Aorta (tissue), 5 donors: Measurements from ENCODE around the gene GJA4. TPM values are rescaled to one million over a fixed set of nuclear protein-coding genes. Genes with fewer than 3 reads are reported as not detected.
A peak's percentile ranks its signal among the peaks of the same experiment; 100 is the strongest.

Experiments used
- ATAC-seq: fragments of 200-7000 bp; cut with Tn5 transposase; one replicate; pipeline ENCODE4 v1.9.1; 2022; ENCODE audit warnings: moderate library complexity; ENCODE audit not compliant: low FRiP score
- DNase-seq, 2 donors: peaks; one replicate each; pipeline ENCODE4 v3.0.0-alpha.2; 2020
- H3K27ac ChIP-seq, 2 donors: one replicate each; pipeline ENCODE4 v1.5.1; 2013; ENCODE audit warnings: low read length in 2 of 2, mild to moderate bottlenecking in 2 of 2, moderate library complexity in 2 of 2, control low read depth in 1 of 2, inconsistent platforms in 1 of 2, low read depth in 1 of 2
- H3K27me3 ChIP-seq, 2 donors: one replicate each; pipeline ENCODE4 v1.6.1; 2013; ENCODE audit warnings: control low read depth in 1 of 2, low read length in 1 of 2, mild to moderate bottlenecking in 1 of 2, moderate library complexity in 1 of 2; ENCODE audit not compliant: insufficient read depth in 2 of 2, control insufficient read depth in 1 of 2
- H3K36me3 ChIP-seq, 2 donors: one replicate each; pipeline ENCODE4 v1.6.1; 2013; ENCODE audit warnings: control low read depth in 1 of 2, low read length in 1 of 2, mild to moderate bottlenecking in 1 of 2; ENCODE audit not compliant: insufficient read depth in 2 of 2, control insufficient read depth in 1 of 2
- H3K4me1 ChIP-seq, 2 donors: one replicate each; pipeline ENCODE4 v1.6.1; 2013; ENCODE audit warnings: low read length in 2 of 2, control low read depth in 1 of 2, mild to moderate bottlenecking in 1 of 2, moderate library complexity in 1 of 2; ENCODE audit not compliant: insufficient read depth in 2 of 2, control insufficient read depth in 1 of 2
- H3K4me3 ChIP-seq, 2 donors: one replicate each; pipeline ENCODE4 v1.5.1; 2013; ENCODE audit warnings: low read length in 2 of 2, control low read depth in 1 of 2, mild to moderate bottlenecking in 1 of 2
- H3K9me3 ChIP-seq: one replicate; pipeline ENCODE4 v1.6.1; 2013; ENCODE audit warnings: mild to moderate bottlenecking, low read length; ENCODE audit not compliant: control insufficient read depth
- WGBS, 2 donors: extraction: QIAGEN DNeasy Blood & Tissue Kit; methylation state at CpG; one replicate each; pipeline ENCODE4 v1.1.7; 2013; 5-methylcytosine and 5-hydroxymethylcytosine counted together
- intact Hi-C, 2 donors: fragments of 100-400 bp; cut with DNase I; formaldehyde crosslinking; loops; one replicate each; pipeline versions ENCODE4 v1.14.2 to v1.15.0; 2022
- long read RNA-seq, 2 donors: library from polyadenylated mRNA; unstranded; transcript quantifications; one replicate each; pipeline ENCODE4 v2.0.0, GENCODE V29; 2020 to 2021
- polyA plus RNA-seq, 2 donors: library from polyadenylated mRNA; stranded (reverse); fragments of 200-250 nt; gene quantifications; one replicate each; pipeline ENCODE4 v1.2.3, GENCODE V29; 2013
- total RNA-seq, 2 donors: library from RNA; stranded (reverse); fragmentation: NEBNext Ultra II Directional; extraction: Animal tissue kit (Norgen Biotek cat#: 25700); gene quantifications; one replicate each; pipeline ENCODE4 v1.2.1, GENCODE V29; 2021
- donor health status: healthy with polysubstance abuse.
- donor health status: Bipolar disorder and iron deficiency.
- donor health status: DM: no; HTN: no; CAD: no.
- donor health status: DM: no; HTN: no; CAD: no.
- donor health status: DM: yes; HTN: yes; CAD: no.

Gene GJA4
- total RNA-seq (10 to 100 TPM; 45.4 to 49.2 TPM), polyA plus RNA-seq (10 to 100 TPM; 21.0 to 72.2 TPM)
- long read RNA-seq, donor 1, transcript GJA4-201 (2 exons, 1,622 nt): major isoform, 194 of 243 reads
- long read RNA-seq, donor 1, transcript GJA4-202 (2 exons, 1,059 nt): minor isoform, 26 of 243 reads
- long read RNA-seq, donor 1, partial matches to known transcripts: 0 of 243 reads
- long read RNA-seq, donor 1, other reads (novel, unspliced or antisense): 23 of 243 reads
- long read RNA-seq, donor 2, transcript GJA4-201 (2 exons, 1,622 nt): major isoform, 9 of 15 reads
- long read RNA-seq, donor 2, partial matches to known transcripts: 3 of 15 reads
- long read RNA-seq, donor 2, other reads (novel, unspliced or antisense): 0 of 15 reads

- Histone ChIP-seq H3K36me3 (no peaks in the 10 kb centered on the region), H3K9me3 (no peaks in the 10 kb centered on the region), H3K27me3 (no peaks in the 10 kb centered on the region), H3K4me1 (peaks cover 0 to 3% of the 10 kb centered on the region in 2 donors), H3K27ac (peak within 1 kb of the TSS; percentile 75 to 80), H3K4me3 (peak within 1 kb of the TSS; percentile 52 to 66)
- DNase-seq (peak in 1 of 2 donors; percentile 85), ATAC-seq (peak; percentile 30)
- intact Hi-C loops: loop anchor here in 1 of 2 donors (2.0 to 5.0 kb wide), 2 partner anchors 44 to 60 kb away; no protein-coding TSS in a partner anchor
- 5% methylated on average over 40 to 45 of the region's 45 CpGs for WGBS, 2 donors
Observed at GRCh38 chr1:34792868-34793727, at the start of gene GJA4. TSS of gene GJA4 (plus strand) at chr1:34792999. CDS start at chr1:34794214, 1,215 bp downstream.

GRCh38 chr1:34743775-34744174 lies 49.0 kb upstream of the GJA4 start:
- no peaks in the 10 kb centered on the region for H3K9me3 ChIP-seq
- H3K27ac ChIP-seq: no peak overlapping the region
- H3K4me1 ChIP-seq: no peaks in the 10 kb centered on the region
- no peaks in the 10 kb centered on the region for H3K36me3 ChIP-seq
- intact Hi-C loops: loop anchor here (5.0 to 10.0 kb wide), 2 partner anchors 1109 to 1111 kb away; no protein-coding TSS in a partner anchor
- H3K27me3 ChIP-seq: no peaks in the 10 kb centered on the region
- 87 to 92% methylated on average over 6 of the region's 6 CpGs for WGBS, 2 donors
- H3K4me3 ChIP-seq: no peak overlapping the region
- ATAC-seq (no peak), DNase-seq (no peak)

- 78% methylated on average over 3 of the region's 3 CpGs for WGBS, 2 donors
- H3K4me1 ChIP-seq: no peaks in the 10 kb centered on the region
Observed at GRCh38 chr1:34744851-34745250, 47.9 kb upstream of the GJA4 start.

GRCh38 chr1:34745666-34746065 lies 47.1 kb upstream of the GJA4 start:
- no peak for DNase-seq
- Histone ChIP-seq H3K4me1 (no peaks in the 10 kb centered on the region), H3K9me3 (no peaks in the 10 kb centered on the region), H3K4me3 (no peak overlapping the region), H3K36me3 (no peaks in the 10 kb centered on the region), H3K27ac (no peak overlapping the region), H3K27me3 (no peaks in the 10 kb centered on the region)
- ATAC-seq: no peak
- intact Hi-C loops: loop anchor here in 1 of 2 donors (10.0 kb wide), 1 partner anchor 1111 kb away; no protein-coding TSS in a partner anchor
- 77 to 79% methylated on average over 5 of the region's 5 CpGs for WGBS, 2 donors

More at GRCh38 chr1:34744851-34745250, 47.9 kb upstream of the GJA4 start:
- Histone ChIP-seq H3K9me3 (no peaks in the 10 kb centered on the region), H3K4me3 (no peak overlapping the region), H3K36me3 (no peaks in the 10 kb centered on the region), H3K27me3 (no peaks in the 10 kb centered on the region), H3K27ac (no peak overlapping the region)
- ATAC-seq (no peak), DNase-seq (no peak)
- intact Hi-C loops: loop anchor here (5.0 to 10.0 kb wide), 2 partner anchors 1110 to 1113 kb away; no protein-coding TSS in a partner anchor

- no peaks in the 10 kb centered on the region for H3K27me3 ChIP-seq
- H3K36me3 ChIP-seq: no peaks in the 10 kb centered on the region
- intact Hi-C loops: loop anchor here in 1 of 2 donors (10.0 kb wide), 1 partner anchor 1111 kb away; no protein-coding TSS in a partner anchor
- ATAC-seq (no peak), DNase-seq (no peak)
- H3K4me1 ChIP-seq: no peaks in the 10 kb centered on the region
- no peak overlapping the region for H3K27ac ChIP-seq
- no peak overlapping the region for H3K4me3 ChIP-seq
- no peaks in the 10 kb centered on the region for H3K9me3 ChIP-seq
- 82 to 88% methylated on average over 4 of the region's 4 CpGs for WGBS, 2 donors
Observed at GRCh38 chr1:34746101-34746500, 46.7 kb upstream of the GJA4 start.

- DNase-seq (peak in 1 of 2 donors; percentile 58), ATAC-seq (no peak)
- Histone ChIP-seq H3K36me3 (no peaks in the 10 kb centered on the region), H3K4me1 (no peaks in the 10 kb centered on the region), H3K4me3 (no peak overlapping the region), H3K9me3 (no peaks in the 10 kb centered on the region), H3K27me3 (no peaks in the 10 kb centered on the region), H3K27ac (no peak overlapping the region)
- intact Hi-C loops: loop anchor here in 1 of 2 donors (10.0 kb wide), 1 partner anchor 1112 kb away; no protein-coding TSS in a partner anchor
- WGBS, 2 donors: 64 to 65% methylated on average over 18 of the region's 18 CpGs
Observed at GRCh38 chr1:34746785-34747637, 45.8 kb upstream of the GJA4 start.

GRCh38 chr1:34747638-34747941 lies 45.2 kb upstream of the GJA4 start:
- WGBS, 2 donors: 68 to 75% methylated on average over 6 of the region's 6 CpGs
- ATAC-seq (no peak), DNase-seq (no peak)
- intact Hi-C loops: loop anchor here in 1 of 2 donors (10.0 kb wide), 1 partner anchor 1113 kb away; no protein-coding TSS in a partner anchor
- Histone ChIP-seq H3K36me3 (no peaks in the 10 kb centered on the region), H3K27ac (no peak overlapping the region), H3K9me3 (no peaks in the 10 kb centered on the region), H3K27me3 (no peaks in the 10 kb centered on the region), H3K4me1 (no peaks in the 10 kb centered on the region), H3K4me3 (no peak overlapping the region)

GRCh38 chr1:34749992-34750391 lies 42.8 kb upstream of the GJA4 start:
- intact Hi-C loops: loop anchor here in 1 of 2 donors (10.0 kb wide), 1 partner anchor 1115 kb away; no protein-coding TSS in a partner anchor
- H3K4me1 ChIP-seq: no peaks in the 10 kb centered on the region

More at GRCh38 chr1:34749992-34750391, 42.8 kb upstream of the GJA4 start:
- DNase-seq (peak in 1 of 2 donors; percentile 17), ATAC-seq (no peak)
- Histone ChIP-seq H3K27me3 (no peaks in the 10 kb centered on the region), H3K9me3 (no peaks in the 10 kb centered on the region), H3K36me3 (no peaks in the 10 kb centered on the region), H3K27ac (no peak overlapping the region), H3K4me3 (no peak overlapping the region)
- 53 to 60% methylated on average over 8 of the region's 8 CpGs for WGBS, 2 donors
